DOHH2 (cell line): ENCODE data around the gene SAA1.

ENCODE experiments used
- H3F3A ChIP-seq: fragments of 200-600 bp; sonication (generic), shearing (Covaris generic); 2 replicates; pipeline ENCODE4 v1.6.0; 2016; ENCODE audit warnings: antibody characterized with exemption, mild to moderate bottlenecking; ENCODE audit not compliant: control insufficient read depth, insufficient read depth
- H3K27ac ChIP-seq: fragments of 200-600 bp; sonication (generic); 2 replicates; pipeline ENCODE4 v1.5.1; 2014; ENCODE audit warnings: low read depth, mild to moderate bottlenecking, low read length, moderate library complexity
- H3K27me3 ChIP-seq: fragments of 200-600 bp; sonication (generic); 2 replicates; pipeline ENCODE4 v1.6.1; 2014; ENCODE audit warnings: mild to moderate bottlenecking, low read length, mixed read lengths; ENCODE audit not compliant: control insufficient read depth
- H3K36me3 ChIP-seq: fragments of 200-600 bp; sonication (generic); 2 replicates; pipeline ENCODE4 v1.6.1; 2014; ENCODE audit warnings: mild to moderate bottlenecking, low read length, moderate library complexity, mixed read lengths; ENCODE audit not compliant: control insufficient read depth
- H3K4me1 ChIP-seq: fragments of 200-600 bp; sonication (generic); 2 replicates; pipeline ENCODE4 v1.6.1; 2014; ENCODE audit warnings: mild to moderate bottlenecking, low read length, mixed read lengths; ENCODE audit not compliant: control insufficient read depth
- H3K4me2 ChIP-seq: fragments of 200-600 bp; sonication (generic); 2 replicates; pipeline ENCODE4 v1.6.0; 2014; ENCODE audit warnings: mild to moderate bottlenecking, low read length, moderate library complexity
- H3K4me3 ChIP-seq: fragments of 200-600 bp; sonication (generic); 2 replicates; pipeline ENCODE4 v1.5.1; 2014; ENCODE audit warnings: mild to moderate bottlenecking, low read length, mixed read lengths
- H3K79me2 ChIP-seq: fragments of 200-600 bp; sonication (generic); 2 replicates; pipeline ENCODE4 v1.6.1; 2014; ENCODE audit warnings: mild to moderate bottlenecking, low read length, mixed read lengths; ENCODE audit not compliant: control insufficient read depth
- H3K9me2 ChIP-seq: fragments of 200-600 bp; sonication (generic); replicated peaks from 2 replicates; pipeline ENCODE4 v1.6.1; 2014; ENCODE audit warnings: mild to moderate bottlenecking, low read length, mixed read lengths; ENCODE audit not compliant: control insufficient read depth
- H3K9me3 ChIP-seq: fragments of 200-600 bp; sonication (generic); 2 replicates; pipeline ENCODE4 v1.6.1; 2014; ENCODE audit warnings: antibody characterized with exemption, low read length, mixed read lengths; ENCODE audit not compliant: control insufficient read depth, insufficient read depth
- H4K20me1 ChIP-seq: fragments of 200-600 bp; sonication (generic); 2 replicates; pipeline ENCODE4 v1.6.0; 2014; ENCODE audit warnings: low read depth, mild to moderate bottlenecking, antibody characterized with exemption, low read length, moderate library complexity; ENCODE audit not compliant: control insufficient read depth, insufficient read depth
- CTCF ChIP-seq: fragments of 200-600 bp; sonication (generic); IDR thresholded peaks from one replicate; pipeline ENCODE4 v1.5.1; 2014; ENCODE audit warnings: antibody characterized with exemption, mild to moderate bottlenecking, low read depth, low read length; ENCODE audit not compliant: poor library complexity, severe bottlenecking
- EZH2phosphoT487 ChIP-seq: fragments of 200-600 bp; sonication (generic); IDR thresholded peaks from 2 replicates; pipeline ENCODE4 v1.6.1; 2017; ENCODE audit warnings: borderline replicate concordance, mild to moderate bottlenecking, antibody characterized with exemption, low read length, moderate library complexity, mixed read lengths

The SAA1 gene

GRCh38 chr11:18270102-18270501 is 4.0 kb downstream of the SAA1 start:
- H4K20me1 ChIP-seq = no peaks in the 10 kb centered on the region
- TF ChIP-seq CTCF = no peak
- TF ChIP-seq EZH2phosphoT487 = no peak
- peaks cover 9% of the 10 kb centered on the region for H3K27me3 ChIP-seq
- no peak overlapping the region for H3K4me2 ChIP-seq
- H3K9me2 ChIP-seq = no peaks in the 10 kb centered on the region
- no peaks in the 10 kb centered on the region for H3K4me1 ChIP-seq
- no peaks in the 10 kb centered on the region for H3F3A ChIP-seq
- H3K9me3 ChIP-seq = no peaks in the 10 kb centered on the region
- no peak overlapping the region for H3K27ac ChIP-seq
- no peaks in the 10 kb centered on the region for H3K36me3 ChIP-seq
- no peaks in the 10 kb centered on the region for H3K79me2 ChIP-seq
- no peak overlapping the region for H3K4me3 ChIP-seq

- TF ChIP-seq CTCF (no peak), EZH2phosphoT487 (no peak)
- no peak overlapping the region for H3K4me3 ChIP-seq
- no peaks in the 10 kb centered on the region for H3K36me3 ChIP-seq
- H3K4me1 ChIP-seq = no peaks in the 10 kb centered on the region
- no peaks in the 10 kb centered on the region for H3F3A ChIP-seq
- no peaks in the 10 kb centered on the region for H3K79me2 ChIP-seq
- no peak overlapping the region for H3K4me2 ChIP-seq
- H4K20me1 ChIP-seq = no peaks in the 10 kb centered on the region
- no peaks in the 10 kb centered on the region for H3K9me2 ChIP-seq
- H3K27me3 ChIP-seq = no peaks in the 10 kb centered on the region
- no peaks in the 10 kb centered on the region for H3K9me3 ChIP-seq
- no peak overlapping the region for H3K27ac ChIP-seq
Measured at GRCh38 chr11:18271206-18271605, 5.1 kb downstream of the SAA1 start.

GRCh38 chr11:18277565-18278271 is 11.7 kb downstream of the SAA1 start:
- peaks cover 9% of the 10 kb centered on the region for H3K4me1 ChIP-seq
- H3K27me3 ChIP-seq = no peaks in the 10 kb centered on the region
- no peak for TF ChIP-seq CTCF
- no peak for TF ChIP-seq EZH2phosphoT487
- no peaks in the 10 kb centered on the region for H3F3A ChIP-seq
- no peak overlapping the region for H3K27ac ChIP-seq
- no peaks in the 10 kb centered on the region for H3K9me2 ChIP-seq
- H3K36me3 ChIP-seq = peaks cover 34% of the 10 kb centered on the region
- no peaks in the 10 kb centered on the region for H3K79me2 ChIP-seq
- H3K9me3 ChIP-seq = no peaks in the 10 kb centered on the region
- H3K4me2 ChIP-seq = no peak overlapping the region
- no peaks in the 10 kb centered on the region for H4K20me1 ChIP-seq
- no peak overlapping the region for H3K4me3 ChIP-seq
